Mucosa of stomach (tissue), 1 donor: ENCODE measurements around the gene NF2.

Experiments used
- H3K27me3 ChIP-seq: one replicate; pipeline ENCODE4 v1.7.0; 2013; ENCODE audit warnings: mild to moderate bottlenecking, low read length; ENCODE audit not compliant: control insufficient read depth, insufficient read depth
- H3K36me3 ChIP-seq: one replicate; pipeline ENCODE4 v1.7.0; 2013; ENCODE audit warnings: low read length; ENCODE audit not compliant: control insufficient read depth, insufficient read depth
- H3K4me1 ChIP-seq: one replicate; pipeline ENCODE4 v1.7.0; 2013; ENCODE audit warnings: mild to moderate bottlenecking, low read length; ENCODE audit not compliant: control insufficient read depth, insufficient read depth
- H3K4me3 ChIP-seq: one replicate; pipeline ENCODE4 v1.7.0; 2013; ENCODE audit warnings: low read length
- H3K9ac ChIP-seq: one replicate; pipeline ENCODE4 v1.7.0; 2013; ENCODE audit warnings: mild to moderate bottlenecking, low read length, moderate library complexity
- H3K9me3 ChIP-seq: one replicate; pipeline ENCODE4 v1.7.0; 2013; ENCODE audit warnings: mild to moderate bottlenecking, low read length, moderate library complexity; ENCODE audit not compliant: control insufficient read depth
- donor health status: Pancreatic carcinoma.

Gene NF2

DNA sequence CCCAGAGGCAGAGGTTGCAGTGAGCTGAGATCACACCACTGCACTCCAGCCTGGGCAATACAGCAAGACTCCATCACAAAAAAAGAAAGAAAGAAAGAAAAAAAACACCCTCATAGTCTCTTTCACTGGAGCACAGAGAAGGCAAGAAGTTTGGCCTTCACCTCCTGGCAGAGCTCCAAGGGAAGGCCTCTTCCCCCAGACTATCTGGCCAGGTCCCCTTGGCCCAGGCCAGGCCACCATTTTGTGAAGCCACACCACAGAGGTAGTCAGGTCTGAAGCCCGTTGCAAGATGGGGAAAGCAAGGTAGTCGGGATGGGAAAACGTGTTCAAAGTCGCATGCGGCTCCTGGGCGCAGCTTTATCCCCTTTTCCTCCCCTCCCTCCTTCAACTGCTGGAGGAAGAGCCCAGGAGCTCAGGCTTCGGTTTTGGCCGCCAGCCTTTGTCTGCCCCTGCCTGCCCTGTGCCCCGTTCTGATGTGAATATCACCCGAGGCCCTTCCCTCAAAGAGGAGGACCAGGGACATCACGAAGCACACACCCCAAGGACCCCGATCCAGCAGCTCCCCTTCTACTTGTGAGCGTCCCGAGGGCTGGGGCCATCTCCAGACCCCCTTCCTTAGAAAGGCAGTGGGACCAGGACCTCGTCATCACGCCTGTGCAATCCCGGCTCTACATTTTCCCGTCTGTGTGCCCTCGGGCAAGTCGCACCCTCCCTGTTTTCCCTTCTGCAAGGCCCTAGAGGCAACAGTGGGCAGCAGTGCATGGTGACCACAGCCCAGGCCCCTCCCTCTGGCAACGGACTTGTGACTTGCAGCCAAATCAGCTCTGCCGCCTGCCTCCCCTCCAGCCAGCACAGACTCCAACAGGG, 134.1 kb downstream of the NF2 start:
- Histone ChIP-seq H3K4me3 (no peak overlapping the region), H3K9ac (no peak overlapping the region), H3K36me3 (no peaks in the 10 kb centered on the region), H3K27me3 (no peaks in the 10 kb centered on the region), H3K9me3 (no peaks in the 10 kb centered on the region), H3K4me1 (no peaks in the 10 kb centered on the region)

DNA sequence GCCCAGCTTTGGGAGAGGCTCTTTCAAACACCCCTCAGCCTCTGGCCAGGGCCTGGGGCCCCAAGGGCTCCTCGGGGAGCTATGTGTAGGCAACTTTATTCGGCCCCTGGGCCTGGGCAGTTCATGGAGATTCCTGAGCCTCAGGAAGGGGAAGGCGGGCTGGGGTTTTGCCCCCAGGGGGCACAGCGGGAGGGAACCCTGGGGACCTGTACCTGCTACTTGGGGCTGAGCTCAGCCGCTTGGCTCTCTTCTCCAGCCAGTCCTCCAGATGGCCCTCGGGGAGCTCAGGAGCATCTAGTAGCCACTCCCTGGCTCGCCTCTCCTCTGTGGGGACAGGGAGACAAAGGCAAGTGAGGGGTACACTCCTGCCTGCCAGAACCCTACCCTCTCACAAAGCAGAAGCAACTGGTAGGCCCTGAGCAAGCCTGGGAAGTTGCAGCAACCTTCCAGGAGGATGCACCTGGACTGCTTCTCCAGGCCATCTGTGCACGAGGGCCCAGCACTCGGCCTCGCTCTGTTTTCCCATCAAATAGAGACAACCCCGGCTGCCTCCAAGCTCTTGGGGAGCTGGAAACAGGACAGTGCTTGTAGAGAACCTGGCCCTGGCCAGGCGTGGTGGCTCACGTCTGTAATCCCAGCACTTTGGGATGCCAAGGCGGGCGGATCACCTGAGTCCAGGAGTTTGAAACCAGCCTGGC, 134.8 kb downstream of the NF2 start:
- H3K9me3 ChIP-seq = no peaks in the 10 kb centered on the region
- no peak overlapping the region for H3K4me3 ChIP-seq
- no peaks in the 10 kb centered on the region for H3K27me3 ChIP-seq
- H3K36me3 ChIP-seq = no peaks in the 10 kb centered on the region
- H3K9ac ChIP-seq = no peak overlapping the region
- H3K4me1 ChIP-seq = no peaks in the 10 kb centered on the region

DNA sequence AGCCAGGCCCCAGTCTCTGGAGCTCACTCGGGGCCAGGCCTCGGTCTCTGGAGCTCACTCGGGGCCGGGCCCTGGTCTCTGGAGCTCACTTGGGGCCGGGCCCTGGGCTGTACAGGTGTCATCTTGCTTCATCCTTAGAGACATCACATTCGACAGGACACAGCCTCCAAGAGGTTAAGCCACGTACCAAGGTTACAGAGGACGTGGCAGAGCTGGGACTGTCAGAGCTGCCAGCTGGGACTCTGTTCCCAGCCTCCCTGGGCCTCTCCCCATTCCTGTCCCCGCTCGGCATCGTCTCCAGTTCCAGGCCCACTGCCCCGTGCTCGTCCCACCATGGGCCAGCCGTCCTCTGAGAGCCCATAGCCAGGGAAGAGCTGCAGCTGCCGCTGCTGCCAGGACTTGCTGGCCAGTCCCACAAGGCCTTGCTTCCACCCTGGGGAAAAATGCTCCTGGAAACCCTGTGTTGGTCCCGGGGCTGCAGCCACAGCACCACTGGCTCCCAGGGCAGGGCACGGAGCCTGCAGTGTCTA, 136.0 kb downstream of the NF2 start:
- no peaks in the 10 kb centered on the region for H3K9me3 ChIP-seq
- no peaks in the 10 kb centered on the region for H3K27me3 ChIP-seq
- H3K4me1 ChIP-seq = no peaks in the 10 kb centered on the region
- H3K9ac ChIP-seq = no peak overlapping the region
- no peak overlapping the region for H3K4me3 ChIP-seq
- no peaks in the 10 kb centered on the region for H3K36me3 ChIP-seq

- H3K4me3 ChIP-seq = no peak overlapping the region
- no peaks in the 10 kb centered on the region for H3K4me1 ChIP-seq
- no peaks in the 10 kb centered on the region for H3K9me3 ChIP-seq
- no peak overlapping the region for H3K9ac ChIP-seq
- H3K36me3 ChIP-seq = no peaks in the 10 kb centered on the region
- no peaks in the 10 kb centered on the region for H3K27me3 ChIP-seq
These were observed 136.8 kb downstream of the NF2 start for GRCh38 chr22:29740216-29740615.

GRCh38 chr22:29741926-29742325, 138.5 kb downstream of the NF2 start:
- no peaks in the 10 kb centered on the region for H3K27me3 ChIP-seq
- H3K4me1 ChIP-seq = no peaks in the 10 kb centered on the region
- H3K4me3 ChIP-seq = no peak overlapping the region
- no peaks in the 10 kb centered on the region for H3K9me3 ChIP-seq
- no peak overlapping the region for H3K9ac ChIP-seq
- no peaks in the 10 kb centered on the region for H3K36me3 ChIP-seq

GRCh38 chr22:29742326-29742725, 138.9 kb downstream of the NF2 start:
- Histone ChIP-seq H3K9ac (no peak overlapping the region), H3K36me3 (no peaks in the 10 kb centered on the region), H3K27me3 (no peaks in the 10 kb centered on the region), H3K4me1 (no peaks in the 10 kb centered on the region), H3K9me3 (no peaks in the 10 kb centered on the region), H3K4me3 (no peak overlapping the region)

DNA sequence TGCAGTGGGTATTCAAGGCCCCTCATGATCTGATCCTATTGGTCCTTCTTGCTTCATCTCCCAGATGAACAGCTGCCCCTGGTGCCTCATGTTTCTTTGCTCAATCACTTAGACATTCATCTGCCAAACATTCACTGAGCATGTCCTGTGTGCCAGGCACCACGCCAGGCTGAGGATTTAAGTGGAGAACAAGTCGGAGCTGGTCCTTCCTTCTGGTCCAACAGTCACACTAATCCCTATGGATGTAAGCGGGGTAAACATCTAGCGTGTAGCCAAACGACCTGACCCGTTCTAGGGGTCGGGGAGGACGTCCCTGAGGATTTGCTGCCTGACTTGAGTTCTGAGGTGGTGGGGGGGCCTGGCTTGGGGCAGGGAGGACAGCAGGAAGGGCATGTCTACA, 141.5 kb downstream of the NF2 start:
- Histone ChIP-seq H3K9me3 (no peaks in the 10 kb centered on the region), H3K4me1 (no peaks in the 10 kb centered on the region), H3K9ac (no peak overlapping the region), H3K4me3 (no peak overlapping the region), H3K27me3 (no peaks in the 10 kb centered on the region), H3K36me3 (no peaks in the 10 kb centered on the region)

DNA sequence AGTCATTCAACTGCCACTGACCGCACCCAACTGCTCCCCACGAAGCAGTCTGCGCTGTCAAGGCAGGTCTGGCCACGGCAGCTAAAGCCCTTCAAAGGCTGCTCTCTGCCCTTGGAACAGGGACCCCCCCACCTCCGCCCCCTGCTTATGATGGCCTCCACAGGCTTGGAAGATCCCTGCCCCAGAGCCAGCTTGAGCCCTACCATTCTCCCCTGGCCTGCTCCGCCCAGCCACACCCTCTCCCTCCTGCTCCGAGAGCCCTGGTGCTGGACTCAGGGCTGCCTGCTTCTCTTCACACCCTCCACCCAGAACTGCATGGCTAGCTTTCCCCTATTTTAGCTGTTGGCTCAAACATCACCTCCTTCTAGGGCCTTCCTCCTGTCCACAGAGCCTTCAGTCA, 144.4 kb downstream of the NF2 start:
- Histone ChIP-seq H3K9ac (no peak overlapping the region), H3K9me3 (no peaks in the 10 kb centered on the region), H3K4me3 (no peak overlapping the region), H3K36me3 (no peaks in the 10 kb centered on the region), H3K27me3 (no peaks in the 10 kb centered on the region), H3K4me1 (no peaks in the 10 kb centered on the region)
